Ishikawa (cell line): ENCODE measurements around the gene HOXC10.

ENCODE experiments used
- CEBPB ChIP-seq: IDR thresholded peaks from 2 replicates; pipeline ENCODE4 v1.6.1; 2012
- CREB1 ChIP-seq: IDR thresholded peaks from 2 replicates; pipeline ENCODE4 v1.6.1; 2012; ENCODE audit warnings: low read depth
- EGR1 ChIP-seq: IDR thresholded peaks from 2 replicates; pipeline ENCODE4 v1.6.1; 2012
- EP300 ChIP-seq: IDR thresholded peaks from 2 replicates; pipeline ENCODE4 v1.6.1; 2012; ENCODE audit warnings: borderline replicate concordance
- FOXM1 ChIP-seq: IDR thresholded peaks from 2 replicates; pipeline ENCODE4 v1.6.1; 2012; ENCODE audit warnings: low read depth, borderline replicate concordance
- MAX ChIP-seq: IDR thresholded peaks from 2 replicates; pipeline ENCODE4 v1.6.1; 2012
- NFIC ChIP-seq: IDR thresholded peaks from 2 replicates; pipeline ENCODE4 v1.6.1; 2012
- RAD21 ChIP-seq: IDR thresholded peaks from 2 replicates; pipeline ENCODE4 v1.6.1; 2012; ENCODE audit warnings: low read depth
- REST ChIP-seq: IDR thresholded peaks from 2 replicates; pipeline ENCODE4 v1.6.1; 2012; ENCODE audit warnings: low read depth, mild to moderate bottlenecking
- TAF1 ChIP-seq: IDR thresholded peaks from 2 replicates; pipeline ENCODE4 v1.6.1; 2012; ENCODE audit warnings: low read depth, mild to moderate bottlenecking
- TCF12 ChIP-seq: IDR thresholded peaks from 2 replicates; pipeline ENCODE4 v1.6.1; 2012; ENCODE audit warnings: low read depth
- TEAD4 ChIP-seq: IDR thresholded peaks from 2 replicates; pipeline ENCODE4 v1.6.1; 2012
- YY1 ChIP-seq: IDR thresholded peaks from 2 replicates; pipeline ENCODE4 v1.6.1; 2012; ENCODE audit warnings: low read depth
- ZBTB7A ChIP-seq: IDR thresholded peaks from 2 replicates; pipeline ENCODE4 v1.6.1; 2012; ENCODE audit warnings: low read depth
- TF ChIP-seq, protein P1 (sequence below): IDR thresholded peaks from 2 replicates; pipeline ENCODE4 v1.6.1; 2012

The HOXC10 gene

GRCh38 chr12:54027442-54027786 lies 42.5 kb downstream of the HOXC10 start:
- TF ChIP-seq NFIC (no peak), RAD21 (no peak), REST (no peak), FOXM1 (no peak), CREB1 (no peak), MAX (no peak), TAF1 (no peak), TEAD4 (no peak), ZBTB7A (no peak), EGR1 (no peak), TCF12 (no peak), CEBPB (no peak), YY1 (no peak), EP300 (no peak)
- TF ChIP-seq, protein P1, sequence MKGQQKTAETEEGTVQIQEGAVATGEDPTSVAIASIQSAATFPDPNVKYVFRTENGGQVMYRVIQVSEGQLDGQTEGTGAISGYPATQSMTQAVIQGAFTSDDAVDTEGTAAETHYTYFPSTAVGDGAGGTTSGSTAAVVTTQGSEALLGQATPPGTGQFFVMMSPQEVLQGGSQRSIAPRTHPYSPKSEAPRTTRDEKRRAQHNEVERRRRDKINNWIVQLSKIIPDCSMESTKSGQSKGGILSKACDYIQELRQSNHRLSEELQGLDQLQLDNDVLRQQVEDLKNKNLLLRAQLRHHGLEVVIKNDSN = no peak

- TF ChIP-seq CREB1 = no peak
- TF ChIP-seq CEBPB = no peak
- no peak for TF ChIP-seq NFIC
- TF ChIP-seq, protein P1 = peak; percentile 84
- TF ChIP-seq TCF12 = no peak
- no peak for TF ChIP-seq EP300
Observed at GRCh38 chr12:54028314-54029201, 43.6 kb downstream of the HOXC10 start, which contains the start of gene HOXC6. Gene HOXC6 (plus strand): TSS chr12:54028440. CDS start chr12:54028522, 82 bp downstream.

DNA sequence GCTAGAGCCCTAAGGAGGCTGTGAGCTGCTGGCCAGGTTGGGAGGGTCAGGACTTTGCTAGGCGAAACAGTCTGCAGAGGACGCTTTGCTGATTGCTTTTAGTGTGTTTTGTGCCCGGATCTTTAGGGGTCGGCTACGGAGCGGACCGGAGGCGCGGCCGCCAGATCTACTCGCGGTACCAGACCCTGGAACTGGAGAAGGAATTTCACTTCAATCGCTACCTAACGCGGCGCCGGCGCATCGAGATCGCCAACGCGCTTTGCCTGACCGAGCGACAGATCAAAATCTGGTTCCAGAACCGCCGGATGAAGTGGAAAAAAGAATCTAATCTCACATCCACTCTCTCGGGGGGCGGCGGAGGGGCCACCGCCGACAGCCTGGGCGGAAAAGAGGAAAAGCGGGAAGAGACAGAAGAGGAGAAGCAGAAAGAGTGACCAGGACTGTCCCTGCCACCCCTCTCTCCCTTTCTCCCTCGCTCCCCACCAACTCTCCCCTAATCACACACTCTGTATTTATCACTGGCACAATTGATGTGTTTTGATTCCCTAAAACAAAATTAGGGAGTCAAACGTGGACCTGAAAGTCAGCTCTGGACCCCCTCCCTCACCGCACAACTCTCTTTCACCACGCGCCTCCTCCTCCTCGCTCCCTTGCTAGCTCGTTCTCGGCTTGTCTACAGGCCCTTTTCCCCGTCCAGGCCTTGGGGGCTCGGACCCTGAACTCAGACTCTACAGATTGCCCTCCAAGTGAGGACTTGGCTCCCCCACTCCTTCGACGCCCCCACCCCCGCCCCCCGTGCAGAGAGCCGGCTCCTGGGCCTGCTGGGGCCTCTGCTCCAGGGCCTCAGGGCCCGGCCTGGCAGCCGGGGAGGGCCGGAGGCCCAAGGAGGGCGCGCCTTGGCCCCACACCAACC lies 44.8 kb downstream of the HOXC10 start:
- no peak for TF ChIP-seq REST
- no peak for TF ChIP-seq CREB1
- no peak for TF ChIP-seq FOXM1
- TF ChIP-seq TEAD4 = no peak
- TF ChIP-seq, protein P1 = no peak
- TF ChIP-seq EGR1 = no peak
- TF ChIP-seq NFIC = no peak
- no peak for TF ChIP-seq YY1
- no peak for TF ChIP-seq MAX
- TF ChIP-seq EP300 = no peak
- no peak for TF ChIP-seq ZBTB7A
- TF ChIP-seq RAD21 = no peak
- TF ChIP-seq TCF12 = no peak
- no peak for TF ChIP-seq TAF1

DNA sequence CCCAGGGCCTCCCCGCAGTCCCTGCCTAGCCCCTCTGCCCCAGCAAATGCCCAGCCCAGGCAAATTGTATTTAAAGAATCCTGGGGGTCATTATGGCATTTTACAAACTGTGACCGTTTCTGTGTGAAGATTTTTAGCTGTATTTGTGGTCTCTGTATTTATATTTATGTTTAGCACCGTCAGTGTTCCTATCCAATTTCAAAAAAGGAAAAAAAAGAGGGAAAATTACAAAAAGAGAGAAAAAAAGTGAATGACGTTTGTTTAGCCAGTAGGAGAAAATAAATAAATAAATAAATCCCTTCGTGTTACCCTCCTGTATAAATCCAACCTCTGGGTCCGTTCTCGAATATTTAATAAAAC lies 45.5 kb downstream of the HOXC10 start:
- TF ChIP-seq TEAD4 (no peak), MAX (no peak), TCF12 (no peak), RAD21 (no peak)

GRCh38 chr12:54030889-54031471 lies 46.0 kb downstream of the HOXC10 start:
- TF ChIP-seq MAX (no peak), RAD21 (no peak), FOXM1 (no peak), CREB1 (no peak), NFIC (no peak), REST (no peak), TAF1 (no peak), TCF12 (no peak), YY1 (no peak), CEBPB (no peak), TEAD4 (no peak), EP300 (no peak), EGR1 (no peak), ZBTB7A (no peak)
- TF ChIP-seq, protein P1 = no peak
